SW480 (cell line): Measurements from ENCODE around the gene RTTN.
A peak's percentile ranks its signal among the peaks of the same experiment; 100 is the strongest.
"Not testable (repeated sequence)": the region's sequence is repeated elsewhere in the genome, so short reads cannot be mapped to it uniquely, and the experiment has no call there.

Experiments
- DNase-seq: peaks from one replicate; pipeline ENCODE4 v3.0.0-alpha.2; 2016; ENCODE audit warnings: low spot score

RTTN gene, protein sequence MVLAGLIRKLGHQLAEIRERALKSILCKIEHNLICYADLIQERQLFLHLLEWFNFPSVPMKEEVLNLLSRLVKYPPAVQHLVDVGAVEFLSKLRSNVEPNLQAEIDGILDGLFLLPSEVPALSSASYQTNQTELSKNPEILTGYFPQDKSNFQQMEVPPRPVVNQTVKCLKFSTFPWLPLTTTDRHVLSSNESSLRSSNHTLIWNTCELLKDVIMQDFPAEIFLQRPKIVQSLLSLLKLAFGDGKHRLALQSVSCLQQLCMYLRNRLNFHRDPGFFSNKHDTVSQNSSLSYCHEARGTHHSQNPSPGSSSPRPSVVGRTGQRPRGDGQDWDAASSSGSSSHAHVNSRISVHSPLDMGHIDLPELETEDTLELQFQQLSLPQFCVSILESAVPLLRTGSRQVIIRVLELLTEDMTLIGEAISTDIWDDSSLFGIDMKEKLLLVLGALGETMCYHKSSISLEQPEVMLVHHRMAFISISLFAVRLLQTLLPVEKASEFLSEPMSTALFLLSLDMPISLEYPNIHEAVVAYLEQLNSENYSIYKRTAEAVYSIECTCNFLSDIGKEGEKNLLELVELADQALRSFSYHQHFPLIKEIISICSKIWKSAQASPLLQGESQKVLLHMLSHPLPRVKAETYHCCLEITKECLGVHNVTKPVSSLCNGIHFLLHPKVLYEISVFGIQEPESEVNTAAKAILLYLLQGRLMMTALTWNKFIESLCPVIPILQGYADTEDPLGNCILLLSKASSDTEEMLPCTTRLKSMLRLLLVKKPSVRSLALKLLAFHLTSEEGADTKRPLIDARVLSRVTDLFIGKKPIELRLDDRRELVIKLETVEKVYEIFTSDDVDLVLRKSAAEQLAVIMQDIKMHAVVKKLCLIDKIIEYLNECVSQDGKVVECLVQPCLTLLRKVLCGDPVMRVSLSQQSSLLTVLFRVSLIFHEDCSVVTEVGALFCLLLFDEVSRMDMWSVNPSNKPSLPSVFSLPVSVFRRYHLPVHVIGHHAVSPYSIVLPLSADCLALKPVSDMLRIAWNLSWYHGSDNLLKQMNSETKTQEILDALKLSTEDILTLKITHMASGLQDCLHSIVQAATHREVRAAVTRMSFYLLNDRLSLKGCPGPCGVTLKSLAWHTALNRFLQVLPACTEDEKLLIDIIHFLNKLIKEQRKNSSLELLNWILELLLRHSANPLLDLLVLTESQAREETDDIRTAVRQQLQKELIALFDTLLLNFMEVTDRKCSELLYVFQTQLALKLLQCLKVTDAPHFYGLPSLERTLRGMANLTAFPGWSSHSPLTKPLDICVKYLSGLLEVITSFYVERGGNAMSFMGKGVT (N-terminal part only)

GRCh38 chr18:70205421-70206397 is at the start of gene RTTN:
TSS of gene RTTN (minus strand) at chr18:70205687. CDS start at chr18:70205658, 29 bp downstream.
- DNase-seq = peak; percentile 84

DNA sequence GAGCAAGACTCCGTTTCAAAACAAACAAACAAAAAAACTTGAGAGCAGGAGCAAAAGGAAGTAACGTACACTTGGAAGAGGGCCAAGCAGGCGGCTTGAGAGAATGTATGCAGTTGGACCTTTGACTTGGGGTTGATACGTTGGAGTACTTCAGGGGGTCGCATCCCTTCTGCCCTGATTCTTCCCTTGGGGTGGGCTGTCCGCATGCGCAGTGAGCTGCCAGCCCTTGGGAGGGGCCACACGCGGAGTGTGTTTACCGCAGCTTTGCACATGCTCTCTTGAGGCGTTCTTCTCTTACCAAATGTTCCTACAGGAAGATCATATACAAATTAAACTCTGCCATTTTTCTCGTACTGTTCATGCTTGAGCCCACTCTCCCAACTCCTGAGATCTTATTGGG is 45.3 kb upstream of the RTTN start:
- DNase-seq = no peak

DNA sequence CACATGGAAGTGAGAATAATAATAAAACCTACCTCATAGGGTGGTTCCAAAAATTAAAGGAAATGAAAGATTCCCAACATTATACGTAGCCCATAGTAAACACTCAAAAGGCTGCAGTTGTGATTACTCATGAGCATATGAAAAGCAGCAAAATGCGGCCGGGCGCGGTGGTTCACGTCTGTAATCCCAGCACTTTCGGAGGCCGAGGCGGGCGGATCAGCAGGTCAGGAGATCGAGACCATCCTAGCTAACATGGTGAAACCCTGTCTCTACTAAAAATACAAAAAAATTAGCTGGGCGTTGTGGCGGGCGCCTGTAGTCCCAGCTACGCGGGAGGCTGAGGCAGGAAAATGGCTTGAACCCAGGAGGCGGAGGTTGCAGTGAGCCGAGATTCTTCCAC is 44.4 kb upstream of the RTTN start:
- DNase-seq = not testable (repeated sequence)

- no peak for DNase-seq
Observed at GRCh38 chr18:70249118-70249517, 43.6 kb upstream of the RTTN start.

DNA sequence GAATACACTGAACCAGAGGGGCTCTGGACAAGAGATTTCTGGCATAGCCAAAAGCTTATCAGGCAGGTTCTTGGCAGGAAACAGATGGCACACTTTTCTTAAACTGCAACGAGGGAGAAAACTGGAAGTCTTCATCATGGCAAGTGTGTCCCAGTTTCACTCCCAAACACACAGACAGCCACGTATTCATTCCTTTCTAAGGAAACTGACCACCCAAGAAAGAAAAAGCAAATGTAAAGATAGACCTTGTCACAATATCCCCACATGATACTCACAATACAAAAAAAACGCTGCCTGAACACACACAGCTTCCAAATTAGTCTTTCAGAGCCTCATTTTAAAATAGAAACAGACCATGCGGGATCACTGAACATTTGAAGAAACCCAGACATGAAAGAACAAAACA is 40.6 kb upstream of the RTTN start:
- no peak for DNase-seq

GRCh38 chr18:70243131-70243929 is 37.8 kb upstream of the RTTN start:
- peak; percentile 76 for DNase-seq

GRCh38 chr18:70236921-70237320 is 31.4 kb upstream of the RTTN start:
- DNase-seq = not testable (repeated sequence)

- DNase-seq = no peak
Observed at GRCh38 chr18:70235478-70235877, 30.0 kb upstream of the RTTN start.

DNA sequence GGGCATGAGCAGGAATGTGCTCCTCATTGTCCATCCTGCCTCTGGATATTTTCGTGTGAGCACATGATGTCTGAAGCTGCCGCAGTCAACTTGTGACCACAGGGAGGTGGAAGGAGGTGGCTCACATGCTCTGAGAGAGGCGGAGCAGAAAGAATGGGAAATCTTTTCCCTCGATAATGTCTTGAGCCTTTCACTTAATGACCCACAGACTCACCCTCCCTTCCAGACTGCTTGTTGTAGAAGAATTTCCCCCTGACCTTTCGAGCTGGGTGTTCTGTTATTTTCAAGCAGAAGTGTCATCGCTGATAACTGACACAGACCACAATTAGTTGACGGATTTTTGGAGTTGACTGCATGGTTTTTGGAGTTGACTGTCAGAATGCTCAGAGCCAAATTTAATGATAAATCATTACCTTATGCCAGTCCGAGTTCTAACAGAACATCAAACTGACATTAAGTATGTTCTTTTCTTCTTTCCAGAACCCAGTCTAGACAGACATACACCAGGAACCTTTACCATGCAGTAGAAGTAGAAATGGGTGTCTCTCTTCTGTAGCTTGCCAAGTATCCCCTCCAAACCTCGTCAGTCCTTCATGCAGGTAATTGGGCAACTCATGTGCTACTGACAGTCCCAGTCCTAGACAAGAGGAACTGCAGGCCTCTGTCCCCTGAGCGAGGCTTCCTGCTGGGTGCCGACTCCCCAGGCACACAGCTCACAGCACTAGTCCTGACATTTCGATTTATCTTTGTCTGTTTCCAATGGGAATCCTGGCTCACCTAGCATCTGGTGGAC is 29.4 kb upstream of the RTTN start:
- no peak for DNase-seq

DNA sequence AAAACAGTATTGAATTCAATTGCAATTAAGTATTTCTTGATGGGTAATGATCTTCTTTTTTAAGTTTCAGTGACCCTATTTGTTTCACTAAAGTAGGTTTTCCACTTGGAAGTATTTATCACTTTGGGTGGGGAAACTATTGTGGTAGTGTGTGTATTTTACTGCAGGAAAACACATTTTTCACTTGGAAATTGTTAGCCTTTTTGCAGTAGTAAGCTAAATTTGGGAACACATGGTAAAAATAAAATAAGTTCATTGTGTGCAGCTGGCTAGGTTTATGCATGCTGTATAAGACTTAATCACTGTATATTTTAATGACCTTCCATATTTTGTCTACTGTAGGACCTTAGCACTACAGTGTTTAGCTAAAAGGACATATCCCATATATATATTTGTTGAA is 28.5 kb upstream of the RTTN start:
- no peak for DNase-seq

- DNase-seq = no peak
Observed at GRCh38 chr18:70232261-70232660, 26.8 kb upstream of the RTTN start.

GRCh38 chr18:70229639-70230038 is 24.2 kb upstream of the RTTN start:
- DNase-seq = no peak

DNA sequence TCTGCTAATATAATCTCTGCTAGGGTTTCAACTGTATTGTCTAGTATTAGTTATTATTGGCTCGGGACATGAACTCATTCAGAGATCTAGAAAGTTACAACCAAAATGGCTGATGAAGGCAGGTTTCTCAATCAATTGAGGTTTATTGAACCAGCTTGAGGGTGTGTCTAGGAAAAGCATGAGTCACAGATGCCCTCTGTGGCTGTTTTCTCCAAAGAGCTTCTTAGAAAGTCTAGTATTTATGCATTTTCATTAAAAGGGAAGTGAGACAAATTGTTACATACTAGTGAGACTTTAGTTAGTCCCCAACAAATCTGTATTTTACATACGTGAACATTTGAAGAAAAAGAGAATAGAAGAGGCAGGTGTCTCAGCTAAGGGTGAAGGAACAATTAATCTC is 23.0 kb upstream of the RTTN start:
- DNase-seq = no peak

GRCh38 chr18:70227438-70227837 is 22.0 kb upstream of the RTTN start:
- DNase-seq = no peak

DNA sequence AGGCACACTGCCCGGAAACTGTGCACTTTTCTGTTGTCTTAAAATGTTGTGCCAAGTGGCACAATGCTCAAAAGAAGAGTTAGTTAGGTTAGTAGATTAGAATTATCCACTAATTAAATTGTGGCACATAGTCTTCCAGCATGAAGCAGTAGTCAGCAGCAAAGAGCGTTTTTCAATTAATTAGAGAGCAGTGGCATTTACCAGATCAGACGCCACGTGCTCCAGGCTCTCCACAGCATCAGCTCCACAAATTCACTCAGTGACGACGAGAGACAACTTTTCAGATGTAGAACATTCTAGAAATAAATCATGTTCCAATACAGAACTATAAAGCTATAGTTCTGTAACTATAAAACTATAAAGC is 16.4 kb upstream of the RTTN start:
- DNase-seq = no peak

- no peak for DNase-seq
Observed at GRCh38 chr18:70221156-70221914, 15.8 kb upstream of the RTTN start.

DNA sequence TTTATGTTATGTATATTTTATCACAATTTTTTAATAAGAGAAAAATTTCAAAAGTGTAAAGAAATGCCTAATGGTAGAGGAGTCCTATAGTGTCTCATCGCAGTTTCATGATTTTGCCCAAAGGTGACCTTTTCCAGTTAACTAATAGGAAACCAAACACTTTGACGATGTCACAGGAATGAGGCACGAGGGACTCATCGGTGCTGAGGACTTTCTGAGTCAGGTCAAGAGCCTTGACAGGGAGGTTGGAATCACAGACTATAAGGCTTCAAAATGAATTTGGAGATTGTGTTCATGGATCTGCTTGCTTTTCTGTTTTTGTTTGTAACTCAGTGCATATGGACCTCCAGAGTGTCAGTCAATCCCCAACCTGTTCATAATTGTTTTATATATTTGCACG is 15.1 kb upstream of the RTTN start:
- no peak for DNase-seq

- no peak for DNase-seq
Observed at GRCh38 chr18:70219688-70220087, 14.2 kb upstream of the RTTN start.

DNA sequence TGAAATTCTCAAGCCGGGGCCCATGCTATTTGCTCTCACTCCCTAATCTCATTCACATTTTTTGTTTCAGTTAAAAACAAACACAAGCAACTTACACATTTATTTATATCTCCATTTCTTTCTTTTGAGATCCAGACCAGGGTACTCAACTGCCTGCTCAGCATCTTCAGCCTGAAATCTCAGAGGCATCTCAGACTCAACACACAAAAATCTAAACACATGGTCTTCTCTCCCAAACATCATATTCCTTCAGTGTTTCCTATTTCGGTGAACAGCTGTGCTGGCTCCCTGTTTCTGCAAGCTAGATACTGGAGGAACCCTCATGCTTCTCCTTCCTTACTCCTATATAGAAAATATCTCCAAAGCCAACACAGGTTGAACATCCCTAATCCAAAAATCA is 11.3 kb upstream of the RTTN start:
- DNase-seq = no peak
